Stimulated activated CD8-positive, alpha-beta memory T cell treated with anti-CD3 and anti-CD28 coated beads, Interleukin-7, amount 100 ng/mL, for 24 hours (primary cell): ENCODE measurements around the gene EPHX1.
"Not testable (repeated sequence)": the region's sequence is repeated elsewhere in the genome, so short reads cannot be mapped to it uniquely, and the experiment has no call there.

Source experiments
- DNase-seq: peaks from one replicate; pipeline ENCODE4 v3.0.0-alpha.2; 2020; ENCODE audit warnings: low read depth

EPHX1 gene

GRCh38 chr1:225809842-225810578, at the start of gene EPHX1:
Gene EPHX1 (plus strand): TSS chr1:225810124. CDS start chr1:225828730, 18,606 bp downstream.
- peak; percentile 47 for DNase-seq

- DNase-seq = no peak
Observed at GRCh38 chr1:225760531-225760930, 49.4 kb upstream of the EPHX1 start.

GRCh38 chr1:225761395-225761794, 48.5 kb upstream of the EPHX1 start:
- not testable (repeated sequence) for DNase-seq

GRCh38 chr1:225762002-225762441, 47.9 kb upstream of the EPHX1 start:
- no peak for DNase-seq

GRCh38 chr1:225762444-225762843, 47.5 kb upstream of the EPHX1 start:
- no peak for DNase-seq

GRCh38 chr1:225763716-225764548, 46.0 kb upstream of the EPHX1 start:
- DNase-seq = no peak

GRCh38 chr1:225765982-225766674, 43.8 kb upstream of the EPHX1 start:
- DNase-seq = no peak

- no peak for DNase-seq
Observed at GRCh38 chr1:225766967-225767633, 42.8 kb upstream of the EPHX1 start.

GRCh38 chr1:225767634-225768540, 42.0 kb upstream of the EPHX1 start:
- DNase-seq = no peak

- DNase-seq = no peak
Observed at GRCh38 chr1:225768662-225769426, 41.1 kb upstream of the EPHX1 start.

GRCh38 chr1:225769687-225770086, 40.2 kb upstream of the EPHX1 start:
- no peak for DNase-seq

GRCh38 chr1:225770561-225771248, 39.2 kb upstream of the EPHX1 start:
- DNase-seq = no peak

- DNase-seq = no peak
Observed at GRCh38 chr1:225771661-225772322, 38.1 kb upstream of the EPHX1 start.

GRCh38 chr1:225772323-225772768, 37.6 kb upstream of the EPHX1 start:
- no peak for DNase-seq

- no peak for DNase-seq
Observed at GRCh38 chr1:225772848-225773247, 37.1 kb upstream of the EPHX1 start.

- DNase-seq = no peak
Observed at GRCh38 chr1:225774281-225775147, 35.4 kb upstream of the EPHX1 start.

- DNase-seq = no peak
Observed at GRCh38 chr1:225776294-225776693, 33.6 kb upstream of the EPHX1 start.

GRCh38 chr1:225777058-225777582, 32.8 kb upstream of the EPHX1 start:
- DNase-seq = no peak
